BLaER1 treated with 17β-estradiol and CSF1 and Interleukin-3, amounts not matched to agents 10 nM and 100 nM (cell line): ENCODE data around the gene EIF2A.
"Not testable (repeated sequence)": the region's sequence is repeated elsewhere in the genome, so short reads cannot be mapped to it uniquely, and the experiment has no call there.

Source experiments
- H3K27ac ChIP-seq, 11 experiments: shearing (Covaris generic); formaldehyde crosslinking; 2 replicates each; pipeline ENCODE4 v1.8.1; 2022
- H3K27me3 ChIP-seq, 11 experiments: shearing (Covaris generic); formaldehyde crosslinking; 2 replicates each; pipeline ENCODE4 v1.8.1; 2022
- H3K36me3 ChIP-seq, 11 experiments: shearing (Covaris generic); formaldehyde crosslinking; 2 replicates each; pipeline ENCODE4 v1.8.1; 2022
- H3K4me1 ChIP-seq, 10 experiments: shearing (Covaris generic); formaldehyde crosslinking; 2 replicates each; pipeline ENCODE4 v1.8.1; 2022
- H3K4me2 ChIP-seq, 11 experiments: shearing (Covaris generic); formaldehyde crosslinking; 2 replicates each; pipeline ENCODE4 v1.8.1; 2022
- H3K4me3 ChIP-seq, 10 experiments: shearing (Covaris generic); formaldehyde crosslinking; 2 replicates each; pipeline ENCODE4 v1.8.1; 2022
- H3K9ac ChIP-seq, 11 experiments: shearing (Covaris generic); formaldehyde crosslinking; 2 replicates each; pipeline ENCODE4 v1.8.1; 2022
- H3K9me3 ChIP-seq, 11 experiments: shearing (Covaris generic); formaldehyde crosslinking; replicated peaks in 1 of 11; 2 replicates each; pipeline ENCODE4 v1.8.1; 2022
- H4K20me1 ChIP-seq, 11 experiments: shearing (Covaris generic); formaldehyde crosslinking; 2 replicates each; pipeline ENCODE4 v1.8.1; 2022
- Cebpa-rat ChIP-seq, 11 experiments: shearing (Covaris generic); IDR thresholded peaks; 2 replicates each; pipeline ENCODE4 v1.8.1; 2022

Gene EIF2A

GRCh38 chr3:150546226-150547044 is at the start of gene EIF2A, which contains the start of gene SERP1:
EIF2A (plus strand) TSS chr3:150546787; CDS start chr3:150546803, 16 bp downstream.
SERP1 (minus strand) TSS chr3:150546496; CDS start chr3:150546135, 361 bp downstream.
- peaks cover 22 to 62% (median 31%) of the 10 kb centered on the region in 10 experiments for H3K4me1 ChIP-seq
- H4K20me1 ChIP-seq: peaks cover 14 to 68% (median 50%) of the 10 kb centered on the region in 11 experiments; a peak in 20 of 22 replicates
- H3K4me3 ChIP-seq: peak within 1 kb of the TSS; percentile 88 to 98 (median 96)
- peak within 1 kb of the TSS; percentile 96 to 99 (median 98) for H3K9ac ChIP-seq
- no peaks in the 10 kb centered on the region for H3K27me3 ChIP-seq
- peaks cover 23 to 64% (median 53%) of the 10 kb centered on the region in 11 experiments; a peak in 21 of 22 replicates for H3K36me3 ChIP-seq
- peak within 1 kb of the TSS; percentile 96 to 99 (median 98) for H3K27ac ChIP-seq
- H3K9me3 ChIP-seq: no peaks in the 10 kb centered on the region
- H3K4me2 ChIP-seq: peak within 1 kb of the TSS; percentile 78 to 95 (median 88)
- TF ChIP-seq Cebpa-rat (IDR thresholded peaks at IDR 0.05): peak in 2 of 11 experiments; percentile 18 to 40; a peak in 1 of 22 replicates

- Histone ChIP-seq H3K36me3 (peaks cover 0 to 9% (median 0%) of the 10 kb centered on the region in 11 experiments; a peak in 1 of 22 replicates), H3K4me1 (peaks cover 0 to 16% (median 2%) of the 10 kb centered on the region in 10 experiments; a peak in 6 of 20 replicates), H3K9ac (no peak overlapping the region), H3K4me3 (no peak overlapping the region), H3K27me3 (no peaks in the 10 kb centered on the region), H3K27ac (no peak overlapping the region), H3K4me2 (no peak overlapping the region), H3K9me3 (peaks cover 18 to 28% (median 26%) of the 10 kb centered on the region in 11 experiments), H4K20me1 (no peaks in the 10 kb centered on the region)
- no peak for TF ChIP-seq Cebpa-rat (IDR thresholded peaks at IDR 0.05)
Measured at GRCh38 chr3:150497956-150498355, 48.6 kb upstream of the EIF2A start.

- Histone ChIP-seq H3K9me3 (peaks cover 18 to 28% (median 26%) of the 10 kb centered on the region in 11 experiments), H3K4me3 (0 out of 20 replicates have a peak overlapping the region, but pooled peaks of 1 of the 10 experiments have one; percentile 11)
- H3K9ac ChIP-seq, H3K4me1 ChIP-seq, H3K4me2 ChIP-seq, H3K36me3 ChIP-seq, H3K27ac ChIP-seq, H3K27me3 ChIP-seq, H4K20me1 ChIP-seq: not testable (repeated sequence)
Measured at GRCh38 chr3:150500960-150501359, 45.6 kb upstream of the EIF2A start.

DNA sequence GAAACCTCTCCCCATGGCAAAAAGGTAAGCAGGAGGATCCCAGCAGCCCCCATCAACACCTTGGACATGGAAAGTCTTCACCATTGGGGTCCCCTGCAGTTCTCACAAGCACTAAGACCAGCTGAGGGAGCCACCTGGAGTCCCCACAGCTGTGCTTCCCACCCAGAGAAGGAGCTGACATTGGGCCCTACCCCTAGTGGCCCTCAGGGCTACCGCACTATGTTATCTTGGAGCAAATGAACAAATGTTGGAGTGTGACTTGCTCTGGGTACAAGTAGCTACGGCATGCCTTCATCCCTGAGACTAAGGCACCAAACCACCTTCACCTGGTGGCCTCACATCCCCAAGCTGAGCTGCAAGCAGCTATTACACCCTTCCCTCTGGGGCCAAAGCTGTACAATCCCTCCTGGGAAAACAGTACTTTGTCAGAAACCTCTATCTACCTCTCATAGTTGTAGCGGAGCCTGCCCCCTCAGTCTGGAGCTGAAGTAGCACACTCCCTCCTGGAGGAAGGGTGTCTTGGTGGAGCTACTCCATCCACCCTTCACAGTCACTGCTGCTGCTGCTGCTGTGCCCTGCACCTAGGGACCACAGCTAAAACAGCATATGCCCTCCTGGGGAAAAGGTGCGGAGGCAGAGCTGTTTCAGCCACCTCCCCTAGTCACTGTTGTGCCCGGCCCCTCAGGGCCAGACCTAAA is 43.0 kb upstream of the EIF2A start:
- no peaks in the 10 kb centered on the region for H3K27me3 ChIP-seq
- H3K27ac ChIP-seq: no peak overlapping the region
- no peaks in the 10 kb centered on the region for H3K4me1 ChIP-seq
- H3K9me3 ChIP-seq: peaks cover 24 to 36% (median 31%) of the 10 kb centered on the region in 11 experiments
- no peak for TF ChIP-seq Cebpa-rat (IDR thresholded peaks at IDR 0.05)
- no peak overlapping the region for H3K9ac ChIP-seq
- no peak overlapping the region for H3K4me3 ChIP-seq
- H3K36me3 ChIP-seq: peaks cover 0 to 9% (median 0%) of the 10 kb centered on the region in 11 experiments; a peak in 1 of 22 replicates
- H3K4me2 ChIP-seq: no peak overlapping the region
- no peaks in the 10 kb centered on the region for H4K20me1 ChIP-seq

GRCh38 chr3:150504483-150504882 is 42.1 kb upstream of the EIF2A start:
- H3K27ac ChIP-seq: no peak overlapping the region
- no peak for TF ChIP-seq Cebpa-rat (IDR thresholded peaks at IDR 0.05)
- H3K27me3 ChIP-seq: no peaks in the 10 kb centered on the region
- peaks cover 24 to 35% (median 31%) of the 10 kb centered on the region in 11 experiments for H3K9me3 ChIP-seq
- no peaks in the 10 kb centered on the region for H4K20me1 ChIP-seq
- H3K36me3 ChIP-seq: peaks cover 0 to 9% (median 0%) of the 10 kb centered on the region in 11 experiments; a peak in 1 of 22 replicates
- H3K4me2 ChIP-seq: no peak overlapping the region
- no peaks in the 10 kb centered on the region for H3K4me1 ChIP-seq
- no peak overlapping the region for H3K4me3 ChIP-seq
- H3K9ac ChIP-seq: no peak overlapping the region

DNA sequence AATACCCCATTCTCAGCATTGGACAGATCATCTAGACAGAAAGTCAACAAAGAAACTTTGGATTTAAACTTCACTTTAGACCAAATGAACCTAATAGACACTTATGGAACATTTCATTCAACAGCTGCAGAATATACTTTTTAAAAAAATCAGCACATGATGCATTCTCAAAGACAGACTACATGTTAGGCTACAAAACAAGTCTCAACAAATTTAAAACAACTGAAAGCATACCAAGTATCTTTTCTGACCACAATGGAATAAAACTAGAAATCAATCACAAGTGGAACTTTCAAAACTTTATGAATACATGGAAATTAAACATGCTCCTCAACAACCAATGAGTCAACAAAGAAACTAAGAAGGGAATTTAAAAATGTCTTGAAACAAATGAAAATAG is 38.2 kb upstream of the EIF2A start:
- no peak overlapping the region for H3K4me2 ChIP-seq
- H3K27me3 ChIP-seq: no peaks in the 10 kb centered on the region
- H3K4me1 ChIP-seq: peaks cover 0 to 10% (median 0%) of the 10 kb centered on the region in 10 experiments; a peak in 4 of 20 replicates
- H4K20me1 ChIP-seq: no peaks in the 10 kb centered on the region
- TF ChIP-seq Cebpa-rat (IDR thresholded peaks at IDR 0.05): no peak
- no peaks in the 10 kb centered on the region for H3K36me3 ChIP-seq
- H3K27ac ChIP-seq: no peak overlapping the region
- no peak overlapping the region for H3K4me3 ChIP-seq
- H3K9me3 ChIP-seq: peaks cover 0 to 15% (median 6%) of the 10 kb centered on the region in 11 experiments; a peak in 9 of 22 replicates
- H3K9ac ChIP-seq: no peak overlapping the region

DNA sequence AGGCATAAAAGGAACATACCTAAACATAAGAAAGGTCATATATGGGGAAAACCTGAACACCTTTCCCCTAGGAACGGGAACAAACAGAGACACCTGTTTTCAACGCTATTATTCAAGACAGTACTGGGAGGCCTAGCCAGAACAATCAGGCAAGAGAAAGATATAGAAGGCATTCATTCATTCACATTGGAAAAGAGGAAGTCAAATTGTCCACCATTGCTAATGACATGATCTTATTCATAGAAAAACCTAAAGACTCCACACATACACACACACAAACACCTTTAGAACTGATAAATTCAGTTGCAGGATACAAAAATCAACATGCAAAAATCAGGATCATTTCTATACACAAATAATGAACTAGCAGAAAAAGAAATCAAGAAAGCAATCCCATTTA is 36.8 kb upstream of the EIF2A start:
- no peak overlapping the region for H3K27ac ChIP-seq

GRCh38 chr3:150511122-150511821 is 35.3 kb upstream of the EIF2A start:
- no peak overlapping the region for H3K27ac ChIP-seq
- H3K9ac ChIP-seq: no peak overlapping the region
- H4K20me1 ChIP-seq: no peaks in the 10 kb centered on the region
- H3K9me3 ChIP-seq: peaks cover 0 to 15% (median 6%) of the 10 kb centered on the region in 11 experiments; a peak in 12 of 22 replicates
- H3K4me3 ChIP-seq: no peak overlapping the region
- H3K4me1 ChIP-seq: peaks cover 0 to 13% (median 0%) of the 10 kb centered on the region in 10 experiments; a peak in 4 of 20 replicates
- no peak for TF ChIP-seq Cebpa-rat (IDR thresholded peaks at IDR 0.05)
- peak overlapping the region in 2 of 11 experiments; percentile 37 to 44; a peak in 3 of 22 replicates for H3K4me2 ChIP-seq
- H3K36me3 ChIP-seq: no peaks in the 10 kb centered on the region
- H3K27me3 ChIP-seq: no peaks in the 10 kb centered on the region

More for the DNA sequence above, 36.8 kb upstream of the EIF2A start:
- Histone ChIP-seq H3K9ac (no peak overlapping the region), H3K4me2 (no peak overlapping the region), H3K4me3 (no peak overlapping the region), H3K4me1 (peaks cover 0 to 10% (median 0%) of the 10 kb centered on the region in 10 experiments; a peak in 4 of 20 replicates), H4K20me1 (no peaks in the 10 kb centered on the region), H3K9me3 (peaks cover 0 to 15% (median 6%) of the 10 kb centered on the region in 11 experiments; a peak in 9 of 22 replicates), H3K27me3 (no peaks in the 10 kb centered on the region), H3K36me3 (no peaks in the 10 kb centered on the region)
- TF ChIP-seq Cebpa-rat (IDR thresholded peaks at IDR 0.05): no peak
